Hypothalamus (tissue), 51 donors: ENCODE data around the gene IL11RA.
"Not testable (repeated sequence)": the region's sequence is repeated elsewhere in the genome, so short reads cannot be mapped to it uniquely, and the experiment has no call there.

Experiments
- DNase-seq, 51 donors: peaks; one replicate each; lab custom pipeline; 2025; lab: John Stamatoyannopoulos, UW

Gene IL11RA

GRCh38 chr9:34628656-34629490 is 23.1 kb upstream of the IL11RA start, which contains the start of gene ARID3C:
TSS of gene ARID3C (minus strand) at chr9:34629066. CDS start at chr9:34628014, 1,052 bp downstream.
- DNase-seq, result peak in 3 of 51 donors; percentile 15 to 19 (median 19)

- DNase-seq, result no peak
Observed at GRCh38 chr9:34629491-34629808, 22.5 kb upstream of the IL11RA start.

GRCh38 chr9:34630402-34631154 is 21.4 kb upstream of the IL11RA start:
- no peak for DNase-seq

- DNase-seq, result no peak
Observed at GRCh38 chr9:34633166-34633565, 18.8 kb upstream of the IL11RA start.

GRCh38 chr9:34633851-34634550 is 18.0 kb upstream of the IL11RA start:
- DNase-seq, result peak in 41 of 51 donors; percentile 13 to 73 (median 45)

- DNase-seq, result no peak
Observed at GRCh38 chr9:34634551-34635248, 17.3 kb upstream of the IL11RA start.

DNA sequence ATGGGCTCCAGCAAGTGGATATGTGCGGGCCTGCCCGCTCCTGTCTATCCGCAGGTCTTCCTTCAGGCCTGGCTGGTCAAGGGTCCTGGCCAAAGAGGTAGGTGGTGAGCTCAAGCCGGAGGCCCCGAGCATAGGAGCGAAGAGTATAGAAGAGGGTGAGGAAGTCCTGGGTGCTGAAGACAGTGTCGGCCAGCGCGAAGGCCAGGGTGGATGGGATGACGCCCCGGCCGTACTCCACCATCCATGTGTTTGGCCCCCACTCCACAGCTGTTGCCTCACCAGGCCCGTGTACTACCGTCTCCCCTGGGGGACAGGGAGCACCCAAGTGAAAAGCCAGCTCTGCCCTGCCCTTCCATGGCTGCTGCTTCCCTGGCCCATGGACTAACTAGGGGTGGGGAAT is 16.4 kb upstream of the IL11RA start:
- DNase-seq, result no peak

DNA sequence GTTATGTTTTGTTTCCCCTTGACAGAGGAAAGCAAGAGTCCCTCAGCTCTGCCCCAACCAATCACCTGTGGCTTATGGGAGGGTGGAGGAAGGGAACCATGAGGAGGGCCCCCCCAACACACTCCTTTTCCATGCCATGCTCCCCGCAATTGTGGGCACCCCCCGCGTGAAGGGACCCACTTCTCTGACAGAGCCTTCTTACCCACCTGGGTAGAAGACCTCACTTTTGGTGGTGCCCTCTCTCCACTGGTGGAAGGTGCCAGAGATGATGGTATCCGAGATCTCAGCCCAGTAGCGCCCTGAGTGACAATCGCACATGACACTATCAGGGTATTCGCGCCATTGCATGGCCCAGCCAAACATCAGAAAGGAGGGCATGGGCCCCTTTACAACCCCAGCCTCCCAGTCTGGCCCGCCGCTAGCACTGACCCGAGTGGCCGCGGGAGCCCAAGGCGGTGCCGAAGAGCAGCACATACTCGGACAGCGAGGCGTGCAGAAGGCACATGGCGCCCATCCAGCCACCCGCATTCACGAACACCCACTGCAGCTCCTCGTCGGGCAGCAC is 15.1 kb upstream of the IL11RA start:
- peak in 8 of 51 donors; percentile 28 to 59 (median 50) for DNase-seq

DNA sequence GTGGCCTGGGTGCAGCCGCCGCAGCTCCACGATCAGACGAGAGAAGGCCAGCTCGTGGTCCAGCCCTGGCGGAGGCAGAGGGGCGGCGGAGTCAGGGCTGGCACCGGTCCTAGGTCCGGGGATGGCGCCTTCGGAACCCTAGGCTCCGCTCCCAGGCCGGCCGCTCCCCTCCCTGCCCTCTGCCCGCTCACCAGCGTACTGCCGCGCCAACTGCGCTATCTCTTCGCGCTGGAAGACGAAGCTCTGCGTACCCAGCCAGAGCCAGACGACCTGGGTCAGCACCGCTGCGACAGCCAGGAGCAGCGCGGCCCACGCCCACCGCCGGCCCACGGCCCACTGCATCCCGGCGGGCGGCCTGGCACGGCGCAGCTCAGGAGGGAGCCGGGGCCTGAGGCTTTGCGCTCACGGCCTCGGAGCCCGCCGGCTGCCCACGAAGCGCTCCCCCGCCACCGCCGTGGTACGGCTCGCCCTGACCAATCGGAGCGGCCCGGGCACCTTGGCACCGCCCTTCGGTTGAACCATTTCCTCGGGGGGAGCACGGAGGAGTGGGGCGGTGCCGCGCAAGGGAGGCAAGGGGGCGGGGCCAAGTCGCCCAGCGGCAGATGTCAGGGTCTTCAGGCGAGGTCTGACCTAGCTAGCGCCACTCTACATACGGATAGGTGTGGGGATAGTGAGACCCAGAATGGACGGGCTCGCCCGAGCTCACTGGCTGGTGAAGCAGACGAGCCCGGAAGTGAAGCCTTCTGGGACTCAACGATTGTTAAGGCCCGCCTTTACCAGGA is 14.4 kb upstream of the IL11RA start, which contains the start of gene SIGMAR1:
Gene SIGMAR1 (minus strand): TSS at position 432 of the 782 bp plus-strand sequence. CDS start 90 bp downstream, at position 342.
- peak; percentile 52 to 97 (median 88) for DNase-seq

- DNase-seq, result peak in 1 of 51 donors; percentile 38
Observed at GRCh38 chr9:34638138-34638445, 13.9 kb upstream of the IL11RA start.

DNA sequence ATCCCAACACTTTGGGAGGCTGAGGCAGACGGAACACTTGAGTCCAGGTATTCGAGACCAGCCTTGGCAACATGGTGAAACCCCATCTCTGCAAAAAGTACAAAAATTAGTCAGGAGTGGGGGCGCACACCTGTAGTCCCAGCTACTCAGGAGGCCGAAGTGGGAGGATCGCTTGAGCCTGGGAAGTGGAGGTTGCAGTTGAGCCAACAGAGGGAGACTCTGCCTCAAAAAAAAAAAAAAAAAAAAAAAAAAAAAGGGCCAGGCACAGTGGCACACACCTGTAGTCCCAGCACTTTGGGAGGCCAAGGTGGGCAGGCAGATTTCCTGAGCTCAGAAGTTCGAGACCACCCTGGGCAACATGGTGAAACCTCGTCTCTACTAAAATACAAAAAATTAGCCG is 12.7 kb upstream of the IL11RA start:
- not testable (repeated sequence) for DNase-seq

GRCh38 chr9:34642679-34643078 is 9.3 kb upstream of the IL11RA start:
- no peak for DNase-seq

- DNase-seq, result no peak
Observed at GRCh38 chr9:34644766-34645314, 7.1 kb upstream of the IL11RA start.

GRCh38 chr9:34646211-34647083 is 5.5 kb upstream of the IL11RA start, which contains the start of gene GALT:
TSS of gene GALT (plus strand) at chr9:34646675. CDS start at chr9:34646705, 30 bp downstream.
- DNase-seq, result peak; percentile 45 to 94 (median 87)

DNA sequence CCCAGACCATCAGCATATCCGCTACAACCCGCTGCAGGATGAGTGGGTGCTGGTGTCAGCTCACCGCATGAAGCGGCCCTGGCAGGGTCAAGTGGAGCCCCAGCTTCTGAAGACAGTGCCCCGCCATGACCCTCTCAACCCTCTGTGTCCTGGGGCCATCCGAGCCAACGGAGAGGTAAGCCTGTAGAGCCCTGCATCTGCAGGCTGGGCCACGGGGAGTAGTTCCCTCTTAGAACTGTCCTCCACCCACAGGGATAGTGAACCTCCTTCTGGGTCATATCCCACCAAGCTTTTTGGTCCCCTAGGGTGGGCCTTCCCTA is 4.9 kb upstream of the IL11RA start:
- DNase-seq, result peak in 1 of 51 donors; percentile 45

DNA sequence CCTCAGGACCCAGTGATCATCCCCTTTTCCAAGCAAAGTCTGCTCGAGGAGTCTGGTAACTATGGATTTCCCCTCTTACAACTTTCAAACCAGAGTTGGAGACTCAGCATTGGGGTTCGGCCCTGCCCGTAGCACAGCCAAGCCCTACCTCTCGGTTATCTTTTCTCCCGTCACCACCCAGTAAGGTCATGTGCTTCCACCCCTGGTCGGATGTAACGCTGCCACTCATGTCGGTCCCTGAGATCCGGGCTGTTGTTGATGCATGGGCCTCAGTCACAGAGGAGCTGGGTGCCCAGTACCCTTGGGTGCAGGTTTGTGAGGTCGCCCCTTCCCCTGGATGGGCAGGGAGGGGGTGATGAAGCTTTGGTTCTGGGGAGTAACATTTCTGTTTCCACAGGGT is 4.3 kb upstream of the IL11RA start:
- no peak for DNase-seq

DNA sequence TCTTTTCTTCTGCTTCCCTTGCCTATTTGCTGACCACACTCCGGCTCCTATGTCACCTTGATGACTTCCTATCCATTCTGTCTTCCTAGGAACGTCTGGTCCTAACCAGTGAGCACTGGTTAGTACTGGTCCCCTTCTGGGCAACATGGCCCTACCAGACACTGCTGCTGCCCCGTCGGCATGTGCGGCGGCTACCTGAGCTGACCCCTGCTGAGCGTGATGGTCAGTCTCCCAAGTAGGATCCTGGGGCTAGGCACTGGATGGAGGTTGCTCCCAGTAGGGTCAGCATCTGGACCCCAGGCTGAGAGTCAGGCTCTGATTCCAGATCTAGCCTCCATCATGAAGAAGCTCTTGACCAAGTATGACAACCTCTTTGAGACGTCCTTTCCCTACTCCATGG is 3.3 kb upstream of the IL11RA start:
- no peak for DNase-seq

GRCh38 chr9:34650816-34651215 is 1.2 kb upstream of the IL11RA start:
- DNase-seq, result peak in 24 of 51 donors; percentile 6 to 54 (median 37)
